AG04449 (cell line): ENCODE measurements around the gene KLHDC8B.
A peak's percentile ranks its signal among the peaks of the same experiment; 100 is the strongest.

Experiments
- CTCF ChIA-PET: fragments of 350-600 bp; formaldehyde crosslinking; extraction: SDS; loops from one replicate; lab custom pipeline; 2021; ENCODE audit warnings: antibody characterized with exemption; lab: Yijun Ruan, JAX
- POLR2A ChIA-PET: fragments of 400-600, 350-600 bp; formaldehyde crosslinking; extraction: SDS; loops from one replicate; lab custom pipeline; 2020; ENCODE audit warnings: antibody characterized with exemption, inconsistent platforms; lab: Yijun Ruan, JAX
- DNase-seq: peaks from one replicate; pipeline ENCODE4 v3.0.0-alpha.2; 2010; ENCODE audit warnings: low read depth, low spot score
- H3K4me3 ChIP-seq: 2 replicates; pipeline ENCODE4 v1.5.1; 2011; ENCODE audit warnings: low read depth, mild to moderate bottlenecking, control low read depth, low read length
- TF ChIP-seq, protein P1 (sequence below): IDR thresholded peaks from one replicate; pipeline ENCODE4 v1.5.1; 2011; ENCODE audit warnings: mild to moderate bottlenecking, moderate library complexity, low read length, control low read depth, inconsistent platforms; ENCODE audit not compliant: insufficient read depth; ENCODE audit errors: missing control alignments

The KLHDC8B gene

DNA sequence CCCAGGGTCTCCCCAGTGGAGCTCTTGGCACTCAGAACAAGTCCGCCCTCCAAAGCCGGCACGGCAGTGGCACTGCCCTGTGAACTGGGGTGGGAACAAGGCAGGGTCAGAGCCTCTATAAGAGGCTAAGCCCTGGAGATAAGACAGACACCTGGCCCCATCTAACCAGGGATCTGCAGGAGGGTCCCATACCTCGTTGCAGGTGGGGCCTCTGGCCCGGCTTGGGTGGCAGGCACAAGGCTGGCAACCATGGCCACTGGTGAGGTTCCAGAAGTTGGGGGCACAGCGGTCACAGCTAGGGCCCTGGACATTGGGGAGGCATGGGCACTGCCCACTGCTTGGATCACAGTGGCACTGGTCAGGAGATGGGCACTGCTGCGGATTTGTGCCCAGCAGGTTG lies 47.2 kb upstream of the KLHDC8B start:
- CTCF ChIA-PET = no interaction called here

DNA sequence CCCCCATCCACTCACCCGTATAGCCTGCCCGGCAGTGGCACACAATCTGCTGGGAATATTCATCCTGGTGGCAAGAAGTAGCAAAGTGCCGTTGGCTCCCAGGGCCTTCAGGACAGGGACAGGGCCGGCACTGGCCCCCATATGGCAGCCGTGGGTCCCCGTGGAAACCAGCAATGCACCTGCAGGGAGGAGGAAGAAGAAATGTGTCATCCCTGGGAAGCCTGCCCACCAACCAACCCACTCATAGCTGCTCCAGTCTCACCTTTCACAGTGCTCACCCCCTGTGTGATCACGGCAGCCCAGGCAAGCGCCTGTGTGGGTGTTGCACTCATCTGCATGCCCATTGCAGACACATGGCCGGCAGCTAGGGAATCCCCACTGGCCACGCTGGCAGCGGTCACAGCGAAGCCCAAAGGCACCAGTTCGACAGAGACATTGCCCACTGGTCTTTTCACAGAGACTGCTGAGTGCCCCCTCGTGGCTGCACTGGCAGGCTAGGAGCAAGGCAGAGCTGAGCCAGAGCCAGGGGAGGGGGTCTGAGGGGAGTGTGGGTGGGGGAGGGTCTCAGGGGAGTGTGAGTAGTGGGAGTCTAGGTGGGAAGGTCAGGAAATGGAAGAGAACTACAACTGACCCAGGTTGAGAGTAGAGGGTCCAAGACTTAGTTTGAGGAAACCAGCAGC lies 46.3 kb upstream of the KLHDC8B start:
- ChIA-PET POLR2A (interaction anchor here (1.1 to 1.9 kb wide), 2 partner anchors 7 to 8 kb away, joined by 4 to 7 read pairs; partner anchors contain the start of gene LAMB2), CTCF (no interaction called here)
- no peak overlapping the region for H3K4me3 ChIP-seq
- TF ChIP-seq, protein P1, sequence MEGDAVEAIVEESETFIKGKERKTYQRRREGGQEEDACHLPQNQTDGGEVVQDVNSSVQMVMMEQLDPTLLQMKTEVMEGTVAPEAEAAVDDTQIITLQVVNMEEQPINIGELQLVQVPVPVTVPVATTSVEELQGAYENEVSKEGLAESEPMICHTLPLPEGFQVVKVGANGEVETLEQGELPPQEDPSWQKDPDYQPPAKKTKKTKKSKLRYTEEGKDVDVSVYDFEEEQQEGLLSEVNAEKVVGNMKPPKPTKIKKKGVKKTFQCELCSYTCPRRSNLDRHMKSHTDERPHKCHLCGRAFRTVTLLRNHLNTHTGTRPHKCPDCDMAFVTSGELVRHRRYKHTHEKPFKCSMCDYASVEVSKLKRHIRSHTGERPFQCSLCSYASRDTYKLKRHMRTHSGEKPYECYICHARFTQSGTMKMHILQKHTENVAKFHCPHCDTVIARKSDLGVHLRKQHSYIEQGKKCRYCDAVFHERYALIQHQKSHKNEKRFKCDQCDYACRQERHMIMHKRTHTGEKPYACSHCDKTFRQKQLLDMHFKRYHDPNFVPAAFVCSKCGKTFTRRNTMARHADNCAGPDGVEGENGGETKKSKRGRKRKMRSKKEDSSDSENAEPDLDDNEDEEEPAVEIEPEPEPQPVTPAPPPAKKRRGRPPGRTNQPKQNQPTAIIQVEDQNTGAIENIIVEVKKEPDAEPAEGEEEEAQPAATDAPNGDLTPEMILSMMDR = no peak
- no peak for DNase-seq

More for the DNA sequence above, 47.2 kb upstream of the KLHDC8B start:
- no peak for DNase-seq
- H3K4me3 ChIP-seq = no peak overlapping the region
- POLR2A ChIA-PET = interaction anchor here (0.6 to 1.9 kb wide), 2 partner anchors 8 to 130 kb away, joined by 3 to 7 read pairs; partner anchors contain the start of gene LAMB2
- TF ChIP-seq, protein P1 = no peak

DNA sequence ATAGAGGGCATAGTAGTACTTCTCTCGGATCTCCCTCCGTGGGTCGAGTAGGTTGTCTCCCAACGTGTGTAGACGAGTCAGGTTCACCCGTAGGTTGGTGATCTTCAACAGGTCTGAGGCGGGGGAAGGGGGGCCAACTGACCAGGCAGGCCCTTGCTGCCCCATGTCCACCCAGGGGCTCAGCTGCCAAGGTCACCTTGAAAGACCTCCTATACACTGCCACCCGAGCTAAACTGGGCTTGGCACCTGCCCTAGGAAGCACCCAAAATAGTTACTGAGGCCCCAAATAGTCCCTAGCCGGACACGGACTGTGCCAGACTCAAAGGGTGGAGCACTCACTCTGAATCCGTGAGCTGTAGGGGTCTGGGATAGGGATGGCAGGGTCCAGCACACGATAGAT lies 40.4 kb upstream of the KLHDC8B start:
- no peak for DNase-seq
- ChIA-PET CTCF (interaction anchor here (1.3 kb wide), 1 partner anchor 10 kb away, joined by 4 read pairs; the partner anchor contains the start of gene USP19), POLR2A (interaction anchor here (2.1 kb wide), 1 partner anchor 10 kb away, joined by 6 read pairs; the partner anchor contains the start of gene USP19)
- TF ChIP-seq, protein P1 = no peak
- peak overlapping the region; percentile 95 for H3K4me3 ChIP-seq

DNA sequence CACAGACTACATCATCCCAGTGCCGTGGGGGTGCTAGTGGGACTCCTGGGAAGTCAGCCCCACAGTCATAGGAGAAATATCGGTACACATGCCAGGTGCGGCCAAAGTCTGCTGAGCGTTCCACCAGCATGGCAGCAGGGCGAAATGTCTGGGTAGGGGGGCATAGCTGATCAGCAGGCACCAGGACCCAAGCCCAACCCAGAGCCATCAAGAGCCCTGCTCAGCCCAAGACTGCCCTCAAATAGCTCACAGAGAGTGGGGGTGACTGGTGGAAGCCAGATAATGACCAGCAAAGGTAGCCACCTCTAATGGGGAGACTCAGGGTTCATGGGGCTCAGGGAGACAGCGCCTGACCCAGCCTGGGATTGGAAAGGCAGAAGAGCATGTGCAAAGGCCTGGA lies 39.8 kb upstream of the KLHDC8B start:
- DNase-seq = no peak
- CTCF ChIA-PET = interaction anchor here (1.3 to 1.7 kb wide), 2 partner anchors 11 to 39 kb away, joined by 4 to 5 read pairs; partner anchors contain the start of gene USP19
- TF ChIP-seq, protein P1 = no peak
- POLR2A ChIA-PET = interaction anchor here (1.9 to 2.6 kb wide), 2 partner anchors 10 to 110 kb away, joined by 5 to 25 read pairs; partner anchors contain the start of genes NDUFAF3 and USP19
- peak overlapping the region; percentile 95 for H3K4me3 ChIP-seq

DNA sequence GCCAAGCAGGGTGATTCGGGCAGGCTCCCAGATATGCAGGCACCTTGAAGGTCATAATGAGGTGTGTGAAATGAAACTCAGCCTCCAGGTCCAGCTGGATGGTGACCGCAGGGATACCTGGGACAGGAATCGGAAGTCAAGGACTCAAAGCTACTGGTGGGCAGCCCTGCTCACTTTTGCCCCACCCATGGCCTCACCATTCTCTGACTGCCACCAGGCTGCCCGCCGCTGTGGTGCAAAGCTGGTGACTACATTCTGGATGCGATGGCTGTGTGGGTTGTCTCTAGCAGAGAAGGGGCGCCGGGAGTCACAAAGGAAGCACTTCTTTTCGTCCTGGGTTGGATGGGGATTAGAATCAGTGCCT lies 39.3 kb upstream of the KLHDC8B start:
- DNase-seq = no peak
- peak overlapping the region; percentile 95 for H3K4me3 ChIP-seq
- TF ChIP-seq, protein P1 = no peak
- ChIA-PET POLR2A (interaction anchor here (1.0 to 2.6 kb wide), 5 partner anchors 8 to 110 kb away, joined by 5 to 31 read pairs (median 7); partner anchors contain the start of genes IMPDH2, NDUFAF3, QRICH1 and USP19), CTCF (interaction anchor here (0.8 to 1.7 kb wide), 5 partner anchors 10 to 54 kb away, joined by 3 to 7 read pairs (median 4); partner anchors contain the start of genes KLHDC8B and USP19)
